Measurements from ENCODE around the gene DRC3.

The DRC3 gene

DNA sequence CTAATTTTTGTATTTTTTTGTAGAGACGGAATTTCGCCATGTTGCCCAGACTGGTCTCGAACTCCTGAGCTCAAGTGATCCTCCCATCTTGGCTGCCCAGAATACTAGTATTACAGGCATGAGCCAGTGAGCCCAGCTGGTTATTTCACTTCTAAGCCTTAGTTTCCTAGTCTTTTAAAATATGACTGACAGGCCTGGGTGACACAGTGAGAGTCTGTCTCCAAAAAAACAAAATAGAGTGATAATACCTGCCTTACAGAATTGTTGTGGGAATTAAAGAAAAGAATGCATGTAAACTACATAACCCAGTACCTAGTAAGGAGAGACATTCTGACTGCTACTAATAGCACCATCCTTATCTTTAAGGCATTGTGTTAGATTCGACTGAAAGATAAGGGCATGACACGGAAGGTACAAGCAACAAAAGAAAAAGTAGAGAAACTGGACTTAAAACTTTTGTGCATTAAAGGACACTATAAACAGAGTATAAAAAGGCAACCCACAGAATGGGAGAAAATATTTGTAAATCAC is 12.1 kb upstream of the DRC3 start:
- no peaks in the 10 kb centered on the region for H3K27me3 ChIP-seq (ENCODE audit: insufficient read depth, low read length, poor library complexity, severe bottlenecking)
- no peaks in the 10 kb centered on the region for H4K20me1 ChIP-seq (ENCODE audit: insufficient read depth, low read length, poor library complexity, severe bottlenecking)
- H3K4me1 ChIP-seq (ENCODE audit: insufficient read depth, low read length, poor library complexity, severe bottlenecking): peaks cover 19% of the 10 kb centered on the region
- H3F3A ChIP-seq (ENCODE audit: low read depth): no peaks in the 10 kb centered on the region
- H2AFZ ChIP-seq (ENCODE audit: low read length): no peak overlapping the region
- no peak overlapping the region for H3K9ac ChIP-seq (ENCODE audit: low read depth, low read length, poor library complexity, severe bottlenecking)
- H3K79me2 ChIP-seq (ENCODE audit: insufficient read depth, low read length): peaks cover 20% of the 10 kb centered on the region; the same call in 1 of the 2 replicates
- no peak overlapping the region for H3K4me2 ChIP-seq (ENCODE audit: low read depth, low read length, poor library complexity, severe bottlenecking)
- H3K4me3 ChIP-seq (ENCODE audit: low read length, poor library complexity, severe bottlenecking): no peak overlapping the region
- no peaks in the 10 kb centered on the region for H3K9me2 ChIP-seq (replicated peaks; ENCODE audit: low read depth, low read length)
- H3K9me3 ChIP-seq (ENCODE audit: insufficient read depth, low read depth, low read length): no peaks in the 10 kb centered on the region
- TF ChIP-seq, protein P1, sequence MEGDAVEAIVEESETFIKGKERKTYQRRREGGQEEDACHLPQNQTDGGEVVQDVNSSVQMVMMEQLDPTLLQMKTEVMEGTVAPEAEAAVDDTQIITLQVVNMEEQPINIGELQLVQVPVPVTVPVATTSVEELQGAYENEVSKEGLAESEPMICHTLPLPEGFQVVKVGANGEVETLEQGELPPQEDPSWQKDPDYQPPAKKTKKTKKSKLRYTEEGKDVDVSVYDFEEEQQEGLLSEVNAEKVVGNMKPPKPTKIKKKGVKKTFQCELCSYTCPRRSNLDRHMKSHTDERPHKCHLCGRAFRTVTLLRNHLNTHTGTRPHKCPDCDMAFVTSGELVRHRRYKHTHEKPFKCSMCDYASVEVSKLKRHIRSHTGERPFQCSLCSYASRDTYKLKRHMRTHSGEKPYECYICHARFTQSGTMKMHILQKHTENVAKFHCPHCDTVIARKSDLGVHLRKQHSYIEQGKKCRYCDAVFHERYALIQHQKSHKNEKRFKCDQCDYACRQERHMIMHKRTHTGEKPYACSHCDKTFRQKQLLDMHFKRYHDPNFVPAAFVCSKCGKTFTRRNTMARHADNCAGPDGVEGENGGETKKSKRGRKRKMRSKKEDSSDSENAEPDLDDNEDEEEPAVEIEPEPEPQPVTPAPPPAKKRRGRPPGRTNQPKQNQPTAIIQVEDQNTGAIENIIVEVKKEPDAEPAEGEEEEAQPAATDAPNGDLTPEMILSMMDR (conservative IDR thresholded peaks at IDR 0.05; ENCODE audit: low read length): no peak
- TF ChIP-seq EZH2phosphoT487 (IDR thresholded peaks at IDR 0.05; ENCODE audit: borderline replicate concordance): no peak
- H3K36me3 ChIP-seq (ENCODE audit: insufficient read depth, low read length): no peaks in the 10 kb centered on the region

DNA sequence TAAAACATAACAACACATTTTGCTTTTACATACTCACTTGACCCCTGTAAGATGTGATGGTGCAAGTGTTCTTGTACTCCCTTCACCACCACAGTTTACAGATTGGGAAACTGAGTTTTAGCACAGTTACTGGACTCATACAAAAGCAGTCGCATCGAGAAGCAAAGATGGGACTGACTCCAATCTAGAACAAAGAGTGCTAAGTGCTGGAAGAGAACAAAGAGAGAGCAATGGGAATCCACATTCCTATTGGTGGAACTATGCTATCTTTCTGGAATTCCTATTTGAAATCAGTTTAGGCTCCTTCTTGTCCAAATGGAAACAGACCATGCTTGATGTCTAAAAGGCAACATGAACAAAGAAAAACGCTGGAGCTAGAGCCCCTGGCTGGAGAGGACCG is 9.6 kb upstream of the DRC3 start:
- Histone ChIP-seq H3K4me3 (ENCODE audit: low read length, poor library complexity, severe bottlenecking) (no peak overlapping the region), H3K9me3 (ENCODE audit: insufficient read depth, low read depth, low read length) (no peaks in the 10 kb centered on the region), H3K4me1 (ENCODE audit: insufficient read depth, low read length, poor library complexity, severe bottlenecking) (peaks cover 15% of the 10 kb centered on the region), H4K20me1 (ENCODE audit: insufficient read depth, low read length, poor library complexity, severe bottlenecking) (no peaks in the 10 kb centered on the region), H3K9me2 (replicated peaks; ENCODE audit: low read depth, low read length) (no peaks in the 10 kb centered on the region), H3K36me3 (ENCODE audit: insufficient read depth, low read length) (no peaks in the 10 kb centered on the region), H3K79me2 (ENCODE audit: insufficient read depth, low read length) (peaks cover 13% of the 10 kb centered on the region; the same call in 1 of the 2 replicates), H3K9ac (ENCODE audit: low read depth, low read length, poor library complexity, severe bottlenecking) (no peak overlapping the region), H3K27me3 (ENCODE audit: insufficient read depth, low read length, poor library complexity, severe bottlenecking) (no peaks in the 10 kb centered on the region), H2AFZ (ENCODE audit: low read length) (no peak overlapping the region), H3F3A (ENCODE audit: low read depth) (no peaks in the 10 kb centered on the region), H3K4me2 (ENCODE audit: low read depth, low read length, poor library complexity, severe bottlenecking) (no peak overlapping the region)
- TF ChIP-seq, protein P1 (conservative IDR thresholded peaks at IDR 0.05; ENCODE audit: low read length): no peak
- no peak for TF ChIP-seq EZH2phosphoT487 (IDR thresholded peaks at IDR 0.05; ENCODE audit: borderline replicate concordance)

DNA sequence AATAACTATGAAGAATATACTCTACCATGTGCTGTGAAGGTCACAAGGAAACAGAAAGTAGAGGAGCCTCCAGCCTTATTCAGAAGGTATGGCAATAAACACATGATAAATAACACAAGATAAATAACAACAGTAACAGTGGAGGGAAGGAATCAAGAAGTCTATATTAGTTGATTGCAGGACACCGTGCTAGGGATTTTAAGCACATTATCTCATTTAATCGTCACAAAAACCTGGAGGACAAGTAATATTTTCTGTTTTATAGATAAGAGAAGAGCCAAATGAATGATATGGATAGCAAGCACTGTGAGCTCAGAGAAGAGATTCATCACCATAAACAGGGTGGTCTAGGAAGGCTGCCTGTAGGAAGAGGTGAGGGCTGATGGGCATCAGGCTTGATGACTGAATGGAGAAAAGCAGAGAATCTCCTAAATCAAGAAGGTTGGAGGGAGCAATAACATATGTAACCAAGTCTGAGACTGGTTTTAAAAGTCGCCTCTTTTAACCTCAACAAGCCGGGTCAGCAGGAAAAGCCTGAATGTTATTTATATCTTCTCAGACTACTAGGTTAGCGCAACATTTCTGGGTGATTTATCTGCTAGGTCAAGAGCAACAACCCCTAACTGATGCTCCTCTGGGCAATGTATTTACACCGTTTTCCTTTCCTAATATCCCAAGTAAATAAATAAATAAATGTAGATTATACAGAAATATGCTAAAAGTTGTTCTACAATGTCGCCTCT is 8.8 kb upstream of the DRC3 start:
- Histone ChIP-seq H4K20me1 (ENCODE audit: insufficient read depth, low read length, poor library complexity, severe bottlenecking) (no peaks in the 10 kb centered on the region), H3K36me3 (ENCODE audit: insufficient read depth, low read length) (no peaks in the 10 kb centered on the region), H3K9me3 (ENCODE audit: insufficient read depth, low read depth, low read length) (no peaks in the 10 kb centered on the region), H3K9ac (ENCODE audit: low read depth, low read length, poor library complexity, severe bottlenecking) (no peak overlapping the region), H3K4me2 (ENCODE audit: low read depth, low read length, poor library complexity, severe bottlenecking) (no peak overlapping the region), H3K4me3 (ENCODE audit: low read length, poor library complexity, severe bottlenecking) (no peak overlapping the region), H2AFZ (ENCODE audit: low read length) (no peak overlapping the region), H3K4me1 (ENCODE audit: insufficient read depth, low read length, poor library complexity, severe bottlenecking) (peaks cover 9% of the 10 kb centered on the region), H3K9me2 (replicated peaks; ENCODE audit: low read depth, low read length) (no peaks in the 10 kb centered on the region), H3K79me2 (ENCODE audit: insufficient read depth, low read length) (peaks cover 6% of the 10 kb centered on the region; the same call in 1 of the 2 replicates), H3F3A (ENCODE audit: low read depth) (no peaks in the 10 kb centered on the region), H3K27me3 (ENCODE audit: insufficient read depth, low read length, poor library complexity, severe bottlenecking) (no peaks in the 10 kb centered on the region)
- TF ChIP-seq, protein P1 (conservative IDR thresholded peaks at IDR 0.05; ENCODE audit: low read length): no peak
- TF ChIP-seq EZH2phosphoT487 (IDR thresholded peaks at IDR 0.05; ENCODE audit: borderline replicate concordance): no peak

Data from Loucy (cell line).